Astrocyte of the cerebellum (primary cell): ENCODE data around the gene FOXN1.
A peak's percentile ranks its signal among the peaks of the same experiment; 100 is the strongest.

Experiments
- DNase-seq: peaks from one replicate; pipeline ENCODE4 v3.0.0-alpha.2; 2011; ENCODE audit warnings: low read depth
- H3K4me3 ChIP-seq: 2 replicates; pipeline ENCODE4 v1.5.1; 2011; ENCODE audit warnings: mild to moderate bottlenecking, low read depth, low read length, moderate library complexity
- CTCF ChIP-seq: IDR thresholded peaks from 2 replicates; pipeline ENCODE4 v1.5.1; 2012; ENCODE audit warnings: low read length, low read depth, moderate library complexity, mild to moderate bottlenecking; ENCODE audit errors: missing control alignments
- in situ Hi-C: cut with HindIII; loops from 2 replicates; pipeline ENCODE4 v1.10.0; 2017; ENCODE audit warnings: low sequenced_read_pairs

Gene FOXN1

DNA sequence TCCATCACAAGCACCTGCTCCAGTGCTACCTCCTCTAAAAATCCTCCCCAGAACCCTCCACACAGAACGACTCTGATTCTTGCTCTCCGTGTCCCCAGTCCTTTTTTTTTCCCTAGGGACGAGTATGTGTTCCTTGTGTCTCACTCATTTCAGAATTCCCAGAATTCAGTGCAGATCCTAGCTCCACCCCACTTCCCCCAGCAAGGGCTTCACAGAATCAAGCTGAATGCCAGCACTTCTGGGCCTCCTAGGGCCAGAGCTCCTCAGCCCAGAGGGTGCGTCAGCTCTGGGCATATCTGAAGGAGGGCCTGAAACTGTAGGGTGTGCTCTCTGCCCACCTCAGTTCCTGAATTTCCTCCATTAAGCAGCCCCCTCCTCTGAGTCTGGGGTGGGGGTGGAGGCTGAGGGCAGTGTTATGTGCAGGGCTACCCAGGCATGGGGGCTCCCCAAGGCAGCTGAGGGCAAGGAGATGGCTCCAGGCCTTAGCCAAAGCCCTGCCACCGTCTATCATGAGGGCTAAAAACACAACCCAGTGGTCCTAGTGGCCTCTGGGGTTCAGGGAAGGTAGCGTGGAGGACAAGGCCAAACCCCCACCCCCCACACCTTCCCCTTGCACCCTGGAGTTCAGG, 39.8 kb downstream of the FOXN1 start:
- no peak for TF ChIP-seq CTCF
- in situ Hi-C loops: loop anchor here (5.0 kb wide), 1 partner anchor 49 kb away; no protein-coding TSS in a partner anchor
- H3K4me3 ChIP-seq: no peak overlapping the region
- DNase-seq: no peak

DNA sequence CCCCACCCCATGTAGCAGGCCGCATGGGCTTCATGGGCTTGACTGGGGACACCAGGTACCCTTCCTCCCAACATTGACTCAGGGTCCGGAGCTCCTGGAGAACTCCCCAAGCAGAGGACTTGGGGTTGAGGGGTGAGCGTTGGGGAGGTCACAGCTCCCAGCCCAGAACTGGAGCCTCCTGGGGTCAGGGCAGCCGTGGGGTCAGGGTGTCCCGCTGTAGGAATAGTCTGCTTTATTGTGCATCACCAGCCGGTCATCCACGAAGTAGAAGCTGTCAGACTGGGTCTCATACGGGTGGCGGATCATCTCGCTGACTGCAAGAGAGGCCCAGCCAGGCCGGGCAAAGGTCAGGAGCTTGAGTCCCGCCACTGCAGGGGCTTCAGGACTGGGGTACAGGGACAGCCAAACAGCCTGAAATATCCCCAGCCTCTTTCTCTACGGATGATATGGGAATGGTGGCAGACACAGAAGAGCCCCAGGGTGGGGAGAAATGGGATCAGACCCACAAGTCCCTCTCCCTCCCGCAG, 41.0 kb downstream of the FOXN1 start:
- TF ChIP-seq CTCF: no peak
- H3K4me3 ChIP-seq: no peak overlapping the region
- in situ Hi-C loops: loop anchor here (5.0 kb wide), 1 partner anchor 50 kb away; no protein-coding TSS in a partner anchor
- DNase-seq: no peak

GRCh38 chr17:28547623-28548416, 41.7 kb downstream of the FOXN1 start:
- H3K4me3 ChIP-seq: no peak overlapping the region
- DNase-seq: peak; percentile 18
- in situ Hi-C loops: loop anchor here (5.0 kb wide), 1 partner anchor 51 kb away; no protein-coding TSS in a partner anchor
- TF ChIP-seq CTCF: peak; percentile 96

GRCh38 chr17:28548417-28549130, 42.4 kb downstream of the FOXN1 start:
- DNase-seq: no peak
- no peak for TF ChIP-seq CTCF
- H3K4me3 ChIP-seq: no peak overlapping the region
- in situ Hi-C loops: loop anchor here (5.0 kb wide), 1 partner anchor 51 kb away; no protein-coding TSS in a partner anchor

- DNase-seq: no peak
- no peak for TF ChIP-seq CTCF
- no peak overlapping the region for H3K4me3 ChIP-seq
- in situ Hi-C loops: loop anchor here (5.0 kb wide), 1 partner anchor 52 kb away; no protein-coding TSS in a partner anchor
Measured at GRCh38 chr17:28549236-28550132, 43.3 kb downstream of the FOXN1 start.
